Measurements from ENCODE around the gene TBC1D1.

Gene TBC1D1

GRCh38 chr4:38136604-38137003 is 245.7 kb downstream of the TBC1D1 start:
- H3K9ac ChIP-seq (ENCODE audit: low read depth, low read length): no peak overlapping the region
- no peaks in the 10 kb centered on the region for H3K9me3 ChIP-seq (ENCODE audit: control insufficient read depth, insufficient read depth, low read length)
- no peaks in the 10 kb centered on the region for H3K27me3 ChIP-seq (ENCODE audit: control insufficient read depth, insufficient read depth, low read length)
- peaks cover 9% of the 10 kb centered on the region for H3K4me1 ChIP-seq (ENCODE audit: control insufficient read depth, insufficient read depth, low read length)
- H3K36me3 ChIP-seq (ENCODE audit: control insufficient read depth, insufficient read depth, low read length): peaks cover 3% of the 10 kb centered on the region
- H3K4me3 ChIP-seq (ENCODE audit: low read depth, low read length): no peak overlapping the region

GRCh38 chr4:38137080-38137479 is 246.2 kb downstream of the TBC1D1 start:
- H3K27me3 ChIP-seq (ENCODE audit: control insufficient read depth, insufficient read depth, low read length): no peaks in the 10 kb centered on the region
- no peak overlapping the region for H3K4me3 ChIP-seq (ENCODE audit: low read depth, low read length)
- H3K36me3 ChIP-seq (ENCODE audit: control insufficient read depth, insufficient read depth, low read length): peaks cover 3% of the 10 kb centered on the region
- peaks cover 4% of the 10 kb centered on the region for H3K4me1 ChIP-seq (ENCODE audit: control insufficient read depth, insufficient read depth, low read length)
- H3K9me3 ChIP-seq (ENCODE audit: control insufficient read depth, insufficient read depth, low read length): no peaks in the 10 kb centered on the region
- no peak overlapping the region for H3K9ac ChIP-seq (ENCODE audit: low read depth, low read length)

GRCh38 chr4:38138363-38138762 is 247.5 kb downstream of the TBC1D1 start:
- H3K36me3 ChIP-seq (ENCODE audit: control insufficient read depth, insufficient read depth, low read length): peaks cover 3% of the 10 kb centered on the region

GRCh38 chr4:38139187-38139586 is 248.3 kb downstream of the TBC1D1 start:
- H3K4me1 ChIP-seq (ENCODE audit: control insufficient read depth, insufficient read depth, low read length): no peaks in the 10 kb centered on the region
- no peak overlapping the region for H3K4me3 ChIP-seq (ENCODE audit: low read depth, low read length)
- no peaks in the 10 kb centered on the region for H3K9me3 ChIP-seq (ENCODE audit: control insufficient read depth, insufficient read depth, low read length)
- no peaks in the 10 kb centered on the region for H3K36me3 ChIP-seq (ENCODE audit: control insufficient read depth, insufficient read depth, low read length)
- H3K9ac ChIP-seq (ENCODE audit: low read depth, low read length): no peak overlapping the region
- H3K27me3 ChIP-seq (ENCODE audit: control insufficient read depth, insufficient read depth, low read length): no peaks in the 10 kb centered on the region

More at GRCh38 chr4:38138363-38138762, 247.5 kb downstream of the TBC1D1 start:
- Histone ChIP-seq H3K4me3 (ENCODE audit: low read depth, low read length) (no peak overlapping the region), H3K9me3 (ENCODE audit: control insufficient read depth, insufficient read depth, low read length) (no peaks in the 10 kb centered on the region), H3K4me1 (ENCODE audit: control insufficient read depth, insufficient read depth, low read length) (no peaks in the 10 kb centered on the region), H3K27me3 (ENCODE audit: control insufficient read depth, insufficient read depth, low read length) (no peaks in the 10 kb centered on the region), H3K9ac (ENCODE audit: low read depth, low read length) (no peak overlapping the region)

- H3K36me3 ChIP-seq (ENCODE audit: control insufficient read depth, insufficient read depth, low read length): no peaks in the 10 kb centered on the region
- H3K9me3 ChIP-seq (ENCODE audit: control insufficient read depth, insufficient read depth, low read length): no peaks in the 10 kb centered on the region
- H3K9ac ChIP-seq (ENCODE audit: low read depth, low read length): no peak overlapping the region
- H3K4me3 ChIP-seq (ENCODE audit: low read depth, low read length): no peak overlapping the region
- H3K27me3 ChIP-seq (ENCODE audit: control insufficient read depth, insufficient read depth, low read length): no peaks in the 10 kb centered on the region
- no peaks in the 10 kb centered on the region for H3K4me1 ChIP-seq (ENCODE audit: control insufficient read depth, insufficient read depth, low read length)
Observed at GRCh38 chr4:38140643-38141203, 249.8 kb downstream of the TBC1D1 start.

GRCh38 chr4:38141808-38142500 is 251.1 kb downstream of the TBC1D1 start:
- H3K36me3 ChIP-seq (ENCODE audit: control insufficient read depth, insufficient read depth, low read length): no peaks in the 10 kb centered on the region
- H3K27me3 ChIP-seq (ENCODE audit: control insufficient read depth, insufficient read depth, low read length): no peaks in the 10 kb centered on the region
- no peak overlapping the region for H3K4me3 ChIP-seq (ENCODE audit: low read depth, low read length)
- H3K9me3 ChIP-seq (ENCODE audit: control insufficient read depth, insufficient read depth, low read length): no peaks in the 10 kb centered on the region
- no peaks in the 10 kb centered on the region for H3K4me1 ChIP-seq (ENCODE audit: control insufficient read depth, insufficient read depth, low read length)
- no peak overlapping the region for H3K9ac ChIP-seq (ENCODE audit: low read depth, low read length)

GRCh38 chr4:38144031-38144430 is 253.1 kb downstream of the TBC1D1 start:
- Histone ChIP-seq H3K4me1 (ENCODE audit: control insufficient read depth, insufficient read depth, low read length) (no peaks in the 10 kb centered on the region), H3K9ac (ENCODE audit: low read depth, low read length) (no peak overlapping the region), H3K36me3 (ENCODE audit: control insufficient read depth, insufficient read depth, low read length) (no peaks in the 10 kb centered on the region)

GRCh38 chr4:38145033-38145678 is 254.3 kb downstream of the TBC1D1 start:
- H3K27me3 ChIP-seq (ENCODE audit: control insufficient read depth, insufficient read depth, low read length): no peaks in the 10 kb centered on the region
- no peaks in the 10 kb centered on the region for H3K4me1 ChIP-seq (ENCODE audit: control insufficient read depth, insufficient read depth, low read length)
- no peaks in the 10 kb centered on the region for H3K9me3 ChIP-seq (ENCODE audit: control insufficient read depth, insufficient read depth, low read length)
- H3K9ac ChIP-seq (ENCODE audit: low read depth, low read length): no peak overlapping the region
- no peak overlapping the region for H3K4me3 ChIP-seq (ENCODE audit: low read depth, low read length)
- H3K36me3 ChIP-seq (ENCODE audit: control insufficient read depth, insufficient read depth, low read length): no peaks in the 10 kb centered on the region

More at GRCh38 chr4:38144031-38144430, 253.1 kb downstream of the TBC1D1 start:
- no peaks in the 10 kb centered on the region for H3K9me3 ChIP-seq (ENCODE audit: control insufficient read depth, insufficient read depth, low read length)
- no peaks in the 10 kb centered on the region for H3K27me3 ChIP-seq (ENCODE audit: control insufficient read depth, insufficient read depth, low read length)
- H3K4me3 ChIP-seq (ENCODE audit: low read depth, low read length): no peak overlapping the region

- Histone ChIP-seq H3K4me3 (ENCODE audit: low read depth, low read length) (no peak overlapping the region), H3K9ac (ENCODE audit: low read depth, low read length) (no peak overlapping the region), H3K36me3 (ENCODE audit: control insufficient read depth, insufficient read depth, low read length) (no peaks in the 10 kb centered on the region), H3K4me1 (ENCODE audit: control insufficient read depth, insufficient read depth, low read length) (no peaks in the 10 kb centered on the region), H3K9me3 (ENCODE audit: control insufficient read depth, insufficient read depth, low read length) (no peaks in the 10 kb centered on the region), H3K27me3 (ENCODE audit: control insufficient read depth, insufficient read depth, low read length) (no peaks in the 10 kb centered on the region)
Observed at GRCh38 chr4:38145741-38146140, 254.9 kb downstream of the TBC1D1 start.

GRCh38 chr4:38146383-38146782 is 255.5 kb downstream of the TBC1D1 start:
- no peaks in the 10 kb centered on the region for H3K27me3 ChIP-seq (ENCODE audit: control insufficient read depth, insufficient read depth, low read length)
- no peaks in the 10 kb centered on the region for H3K4me1 ChIP-seq (ENCODE audit: control insufficient read depth, insufficient read depth, low read length)
- H3K36me3 ChIP-seq (ENCODE audit: control insufficient read depth, insufficient read depth, low read length): no peaks in the 10 kb centered on the region
- no peak overlapping the region for H3K4me3 ChIP-seq (ENCODE audit: low read depth, low read length)
- no peaks in the 10 kb centered on the region for H3K9me3 ChIP-seq (ENCODE audit: control insufficient read depth, insufficient read depth, low read length)
- no peak overlapping the region for H3K9ac ChIP-seq (ENCODE audit: low read depth, low read length)

- Histone ChIP-seq H3K4me1 (ENCODE audit: control insufficient read depth, insufficient read depth, low read length) (no peaks in the 10 kb centered on the region), H3K27me3 (ENCODE audit: control insufficient read depth, insufficient read depth, low read length) (no peaks in the 10 kb centered on the region), H3K9me3 (ENCODE audit: control insufficient read depth, insufficient read depth, low read length) (no peaks in the 10 kb centered on the region), H3K9ac (ENCODE audit: low read depth, low read length) (no peak overlapping the region), H3K36me3 (ENCODE audit: control insufficient read depth, insufficient read depth, low read length) (no peaks in the 10 kb centered on the region), H3K4me3 (ENCODE audit: low read depth, low read length) (no peak overlapping the region)
Observed at GRCh38 chr4:38149472-38149996, 258.6 kb downstream of the TBC1D1 start.

Measured in iPS-15b (cell line).